Mesendoderm (in vitro differentiated cells): ENCODE results near the gene RERE.
A peak's percentile ranks its signal among the peaks of the same experiment; 100 is the strongest.
"Not testable (repeated sequence)": the region's sequence is repeated elsewhere in the genome, so short reads cannot be mapped to it uniquely, and the experiment has no call there.

ENCODE experiments used
- DNase-seq: peaks from one replicate; pipeline ENCODE4 v3.0.0; 2013
- H2AK5ac ChIP-seq: 2 replicates; pipeline ENCODE4 v1.6.1; 2013; ENCODE audit warnings: low read length, inconsistent platforms
- H2BK120ac ChIP-seq: 2 replicates; pipeline ENCODE4 v1.6.1; 2013; ENCODE audit warnings: low read depth, mild to moderate bottlenecking, low read length, moderate library complexity, mixed read lengths
- H2BK15ac ChIP-seq: replicated peaks from 2 replicates; pipeline ENCODE4 v1.6.1; 2013; ENCODE audit warnings: low read depth, mild to moderate bottlenecking, moderate library complexity
- H2BK5ac ChIP-seq: 2 replicates; pipeline ENCODE4 v1.6.1; 2013; ENCODE audit warnings: low read length, inconsistent platforms
- H3K18ac ChIP-seq: 2 replicates; pipeline ENCODE4 v1.6.1; 2013; ENCODE audit warnings: mild to moderate bottlenecking, low read length, mixed read lengths
- H3K23ac ChIP-seq: one replicate; pipeline ENCODE4 v1.6.1; 2013; ENCODE audit warnings: low read length
- H3K27ac ChIP-seq: 2 replicates; pipeline ENCODE4 v1.5.1; 2013; ENCODE audit warnings: low read depth, mild to moderate bottlenecking, inconsistent platforms, low read length, moderate library complexity
- H3K27me3 ChIP-seq: 2 replicates; pipeline ENCODE4 v1.6.1; 2013; ENCODE audit warnings: low read length, control low read depth, mild to moderate bottlenecking, inconsistent platforms; ENCODE audit not compliant: insufficient read depth, poor library complexity
- H3K36me3 ChIP-seq: 2 replicates; pipeline ENCODE4 v1.6.1; 2013; ENCODE audit warnings: low read length, inconsistent platforms; ENCODE audit not compliant: control insufficient read depth, insufficient read depth
- H3K4ac ChIP-seq: one replicate; pipeline ENCODE4 v1.6.1; 2013; ENCODE audit warnings: low read depth, mild to moderate bottlenecking, low read length, moderate library complexity
- H3K4me1 ChIP-seq: 2 replicates; pipeline ENCODE4 v1.6.1; 2013; ENCODE audit warnings: low read depth, low read length, inconsistent platforms; ENCODE audit not compliant: control insufficient read depth
- H3K4me2 ChIP-seq: 2 replicates; pipeline ENCODE4 v1.6.1; 2013; ENCODE audit warnings: low read length
- H3K4me3 ChIP-seq: 2 replicates; pipeline ENCODE4 v1.5.1; 2013; ENCODE audit warnings: mild to moderate bottlenecking, low read length
- H3K56ac ChIP-seq: one replicate; pipeline ENCODE4 v1.6.1; 2013; ENCODE audit warnings: low read length
- H3K79me1 ChIP-seq: 2 replicates; pipeline ENCODE4 v1.6.1; 2013; ENCODE audit warnings: low read length, inconsistent platforms
- H3K79me2 ChIP-seq: 2 replicates; pipeline ENCODE4 v1.6.1; 2013; ENCODE audit warnings: mild to moderate bottlenecking, low read length; ENCODE audit not compliant: control insufficient read depth, insufficient read depth
- H3K9ac ChIP-seq: 2 replicates; pipeline ENCODE4 v1.6.1; 2013; ENCODE audit warnings: low read length, inconsistent platforms
- H4K5ac ChIP-seq: one replicate; pipeline ENCODE4 v1.6.1; 2013; ENCODE audit warnings: low read length
- H4K8ac ChIP-seq: one replicate; pipeline ENCODE4 v1.6.1; 2013; ENCODE audit warnings: low read depth, mild to moderate bottlenecking, control low read depth, low read length, moderate library complexity
- WGBS: extraction: QIAGEN DNeasy Blood & Tissue Kit; methylation state at CpG from one replicate; pipeline ENCODE4 v1.1.7; 2013; ENCODE audit warnings: low lambda C conversion rate, missing lambda C conversion rate; ENCODE audit not compliant: insufficient coverage; ENCODE audit errors: extremely low coverage; 5-methylcytosine and 5-hydroxymethylcytosine counted together

RERE gene

DNA sequence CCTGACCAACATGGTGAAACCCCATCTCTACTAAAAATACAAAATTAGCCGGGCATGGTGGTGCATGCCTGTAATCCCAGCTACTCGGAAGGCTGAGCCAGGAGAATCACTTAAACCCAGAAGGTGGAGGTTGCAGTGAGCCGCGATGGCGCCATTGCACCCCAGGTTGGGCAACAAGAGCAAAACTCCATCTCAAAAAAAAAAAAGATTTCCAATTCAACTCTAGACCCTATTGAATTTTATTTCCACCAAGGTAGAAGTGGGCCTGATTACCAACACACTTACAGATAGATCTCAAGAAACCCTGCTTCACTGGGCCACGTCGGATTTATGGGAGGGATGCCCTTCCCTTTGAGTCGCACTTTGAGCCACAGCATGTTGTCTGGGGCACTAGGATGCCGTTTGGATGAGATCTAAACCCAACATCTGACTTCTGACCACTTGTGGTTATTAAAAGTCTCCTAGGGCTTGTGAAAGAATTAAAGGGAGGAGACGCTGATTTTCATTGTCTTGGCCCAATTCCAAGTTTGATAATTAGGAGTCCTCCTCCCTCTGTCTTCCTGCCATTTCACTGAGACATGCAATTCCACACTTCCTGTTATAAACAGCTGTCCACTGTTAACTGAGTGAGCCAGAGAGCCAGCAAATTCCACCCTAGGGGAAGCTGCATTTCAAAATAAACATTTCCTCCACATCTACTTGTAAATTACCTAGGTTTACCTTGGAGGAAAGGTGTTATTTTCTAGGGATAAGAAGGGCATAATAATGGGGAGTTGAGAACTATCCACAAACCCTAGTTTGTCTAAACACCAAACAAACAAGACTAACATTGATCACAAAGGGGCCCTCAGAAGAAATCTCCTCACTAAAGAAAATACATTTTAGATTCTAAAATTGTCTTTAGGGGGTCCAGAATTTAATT is 5.2 kb upstream of the RERE start:
- no peak overlapping the region for H3K9ac ChIP-seq
- peaks cover 4% of the 10 kb centered on the region for H3K4me1 ChIP-seq
- no peaks in the 10 kb centered on the region for H3K27me3 ChIP-seq
- H3K36me3 ChIP-seq = no peaks in the 10 kb centered on the region
- no peak overlapping the region for H4K5ac ChIP-seq
- peak overlapping the region; percentile 42 for H3K56ac ChIP-seq
- no peak overlapping the region for H3K4me3 ChIP-seq
- no peaks in the 10 kb centered on the region for H3K79me1 ChIP-seq
- WGBS = no CpG with 5 or more reads among the region's 10 CpGs
- H4K8ac ChIP-seq = no peak overlapping the region
- no peak overlapping the region for H2BK5ac ChIP-seq
- no peak overlapping the region for H2AK5ac ChIP-seq
- no peak overlapping the region for H2BK120ac ChIP-seq
- no peak overlapping the region for H3K4me2 ChIP-seq
- peak overlapping the region; percentile 13 for H3K27ac ChIP-seq
- H3K4ac ChIP-seq = peak overlapping the region; percentile 18
- no peak overlapping the region for H3K23ac ChIP-seq
- DNase-seq = peak; percentile 49
- peak overlapping the region; percentile 78 for H3K18ac ChIP-seq
- H2BK15ac ChIP-seq = peak overlapping the region; percentile 75
- H3K79me2 ChIP-seq = no peaks in the 10 kb centered on the region

DNA sequence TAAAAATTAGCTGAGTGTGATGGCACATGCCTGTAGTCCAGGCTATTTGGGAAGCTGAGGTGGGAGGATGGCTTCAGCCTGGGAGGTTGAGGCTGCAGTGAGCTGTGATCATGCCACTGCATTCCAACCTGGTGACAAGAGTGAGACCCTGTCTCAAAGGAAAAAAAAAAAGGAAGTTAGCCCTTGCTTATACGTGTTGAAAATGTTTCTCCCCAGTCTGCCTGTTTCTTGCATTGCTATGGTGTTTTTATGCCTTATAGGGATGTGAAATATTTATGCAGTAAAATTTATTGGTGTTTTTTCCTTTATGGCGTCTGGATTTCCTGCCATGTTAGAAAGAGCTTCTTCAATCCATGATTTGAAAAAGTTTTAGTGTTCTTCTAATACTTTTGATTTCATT is 3.6 kb upstream of the RERE start:
- H3K4ac ChIP-seq = no peak overlapping the region
- no peak overlapping the region for H2BK15ac ChIP-seq
- peaks cover 4% of the 10 kb centered on the region for H3K4me1 ChIP-seq
- peak; percentile 83 for DNase-seq
- H3K79me2 ChIP-seq = peaks cover 8% of the 10 kb centered on the region
- H3K9ac ChIP-seq = no peak overlapping the region
- H3K79me1 ChIP-seq = no peaks in the 10 kb centered on the region
- no peak overlapping the region for H3K18ac ChIP-seq
- no peaks in the 10 kb centered on the region for H3K27me3 ChIP-seq
- H2BK5ac ChIP-seq = no peak overlapping the region
- H3K4me2 ChIP-seq = no peak overlapping the region
- H2AK5ac ChIP-seq = no peak overlapping the region
- WGBS = no CpG with 5 or more reads among the region's 2 CpGs
- H3K56ac ChIP-seq = peak overlapping the region; percentile 2
- no peak overlapping the region for H3K23ac ChIP-seq
- H3K36me3 ChIP-seq = no peaks in the 10 kb centered on the region
- H3K4me3 ChIP-seq = no peak overlapping the region
- H4K5ac ChIP-seq = no peak overlapping the region
- no peak overlapping the region for H2BK120ac ChIP-seq
- no peak overlapping the region for H3K27ac ChIP-seq
- no peak overlapping the region for H4K8ac ChIP-seq

DNA sequence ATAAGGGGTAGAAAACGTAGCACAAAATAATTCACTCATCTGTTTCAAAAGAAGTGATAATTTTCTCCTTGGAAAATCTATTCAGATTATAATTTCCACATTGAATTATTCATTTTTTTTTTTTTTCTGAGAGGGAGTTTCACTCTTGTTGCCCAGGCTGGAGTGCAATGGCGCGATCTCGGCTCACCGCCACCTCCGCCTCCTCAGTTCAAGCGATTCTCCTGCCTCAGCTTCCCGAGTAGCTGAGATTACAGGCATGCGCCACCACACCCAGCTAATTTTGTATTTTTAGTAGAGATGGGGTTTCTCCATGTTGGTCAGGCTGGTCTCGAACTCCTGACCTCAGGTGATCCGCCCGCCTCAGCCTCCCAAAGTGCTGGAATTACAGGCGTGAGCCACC is 1.3 kb upstream of the RERE start:
- H3K79me1 ChIP-seq = not testable (repeated sequence)

DNA sequence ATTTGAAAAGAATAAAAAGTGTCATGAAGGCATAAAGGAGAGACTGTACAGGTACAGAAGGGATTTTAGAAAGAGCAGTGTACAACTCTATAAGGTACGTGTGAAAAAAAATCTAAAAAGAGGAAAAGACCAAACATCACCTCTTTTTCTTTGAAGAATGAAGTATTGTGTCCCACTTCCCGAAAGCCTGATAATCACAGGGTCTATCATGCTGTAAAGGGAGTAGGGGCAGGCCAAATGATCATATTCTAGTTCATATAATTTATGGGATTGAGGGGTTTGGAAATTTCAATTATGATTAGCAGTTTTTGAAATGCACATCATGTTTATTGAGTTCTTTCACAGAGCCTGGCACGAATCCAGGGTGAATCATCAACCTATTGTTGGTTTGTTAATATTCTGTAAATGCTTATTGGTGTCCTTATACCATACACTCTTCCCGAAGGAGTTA is 910 bp upstream of the RERE start:
- Histone ChIP-seq H3K4me1 (peaks cover 9% of the 10 kb centered on the region), H3K23ac (no peak overlapping the region), H3K4me2 (peak overlapping the region; percentile 7), H3K36me3 (no peaks in the 10 kb centered on the region), H3K27me3 (no peaks in the 10 kb centered on the region), H2AK5ac (no peak overlapping the region), H3K4me3 (no peak overlapping the region), H3K4ac (no peak overlapping the region), H2BK5ac (no peak overlapping the region), H3K79me1 (peaks cover 2% of the 10 kb centered on the region), H2BK120ac (peak overlapping the region; percentile 67), H2BK15ac (peak overlapping the region; percentile 38), H3K27ac (no peak overlapping the region), H3K79me2 (peaks cover 31% of the 10 kb centered on the region), H3K56ac (peak overlapping the region; percentile 54), H3K18ac (no peak overlapping the region), H3K9ac (peak overlapping the region; percentile 55), H4K5ac (no peak overlapping the region), H4K8ac (no peak overlapping the region)
- WGBS = no CpG with 5 or more reads among the region's 4 CpGs
- no peak for DNase-seq

More for the DNA sequence above, 1.3 kb upstream of the RERE start:
- H2BK5ac ChIP-seq, H3K27me3 ChIP-seq, H4K8ac ChIP-seq, H3K4me2 ChIP-seq, H4K5ac ChIP-seq, H2BK120ac ChIP-seq, H3K4me3 ChIP-seq, H2BK15ac ChIP-seq, H3K4ac ChIP-seq, H3K9ac ChIP-seq, H2AK5ac ChIP-seq, H3K18ac ChIP-seq, H3K23ac ChIP-seq, H3K36me3 ChIP-seq, H3K56ac ChIP-seq, H3K27ac ChIP-seq, DNase-seq, H3K4me1 ChIP-seq: not testable (repeated sequence)
- H3K79me2 ChIP-seq = peaks cover 27% of the 10 kb centered on the region
- WGBS = no CpG with 5 or more reads among the region's 13 CpGs

DNA sequence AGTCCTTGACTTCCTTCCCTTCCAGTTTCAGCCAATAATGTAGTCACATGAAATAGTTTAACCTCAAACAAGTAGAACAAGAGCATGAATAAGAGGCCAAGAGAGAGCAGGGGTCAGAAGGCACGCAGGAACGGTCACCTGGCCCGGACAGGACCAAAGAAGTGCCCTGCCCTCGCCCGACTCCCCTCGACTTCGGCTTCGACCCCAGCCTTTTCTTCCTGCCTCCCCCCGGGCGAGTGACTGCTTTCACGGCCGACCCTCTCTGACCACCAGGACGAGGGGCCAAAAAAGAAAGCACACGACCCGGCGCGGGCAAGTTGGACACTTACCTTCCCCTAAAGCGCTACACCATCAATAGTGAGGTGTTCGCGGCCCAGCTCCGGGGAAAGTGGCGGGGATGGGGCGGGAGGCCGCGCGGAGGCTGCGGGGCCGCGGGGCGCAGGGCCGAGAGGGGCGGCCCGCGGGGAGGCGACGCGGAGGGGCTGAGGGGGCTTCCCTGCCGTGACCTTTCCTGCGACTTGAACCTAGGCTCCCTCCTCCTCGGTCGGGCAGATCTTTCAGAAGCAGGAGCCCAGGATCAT is 519 bp downstream of the RERE start:
- no peak overlapping the region for H2BK15ac ChIP-seq
- peak overlapping the region; percentile 97 for H3K4me3 ChIP-seq
- WGBS = no CpG with 5 or more reads among the region's 41 CpGs
- peaks cover 2% of the 10 kb centered on the region for H3K79me1 ChIP-seq
- peak overlapping the region; percentile 98 for H3K56ac ChIP-seq
- peaks cover 5% of the 10 kb centered on the region for H3K4me1 ChIP-seq
- peak overlapping the region; percentile 72 for H3K27ac ChIP-seq
- DNase-seq = peak; percentile 42
- peak overlapping the region; percentile 98 for H3K9ac ChIP-seq
- H3K4me2 ChIP-seq = peak overlapping the region; percentile 90
- H3K27me3 ChIP-seq = no peaks in the 10 kb centered on the region
- H3K23ac ChIP-seq = peak overlapping the region; percentile 99
- peak overlapping the region; percentile 60 for H3K18ac ChIP-seq
- peaks cover 36% of the 10 kb centered on the region for H3K79me2 ChIP-seq
- H4K5ac ChIP-seq = no peak overlapping the region
- H2BK5ac ChIP-seq = peak overlapping the region; percentile 65
- H4K8ac ChIP-seq = no peak overlapping the region
- no peak overlapping the region for H2BK120ac ChIP-seq
- H3K36me3 ChIP-seq = no peaks in the 10 kb centered on the region
- H3K4ac ChIP-seq = peak overlapping the region; percentile 85
- no peak overlapping the region for H2AK5ac ChIP-seq
